Activated T-helper 1 cell treated with Interleukin-2 at 50 U/mL for 16 hours (primary cell): Measurements from ENCODE around the gene SOWAHA.

Source experiments
- DNase-seq: peaks from one replicate; pipeline ENCODE4 v3.0.0-alpha.2; 2020; ENCODE audit warnings: low read depth

SOWAHA gene

GRCh38 chr5:132812781-132813598, at the start of gene SOWAHA:
TSS of gene SOWAHA (plus strand) at chr5:132813302. CDS start at chr5:132813622, 320 bp downstream.
- DNase-seq = no peak

DNA sequence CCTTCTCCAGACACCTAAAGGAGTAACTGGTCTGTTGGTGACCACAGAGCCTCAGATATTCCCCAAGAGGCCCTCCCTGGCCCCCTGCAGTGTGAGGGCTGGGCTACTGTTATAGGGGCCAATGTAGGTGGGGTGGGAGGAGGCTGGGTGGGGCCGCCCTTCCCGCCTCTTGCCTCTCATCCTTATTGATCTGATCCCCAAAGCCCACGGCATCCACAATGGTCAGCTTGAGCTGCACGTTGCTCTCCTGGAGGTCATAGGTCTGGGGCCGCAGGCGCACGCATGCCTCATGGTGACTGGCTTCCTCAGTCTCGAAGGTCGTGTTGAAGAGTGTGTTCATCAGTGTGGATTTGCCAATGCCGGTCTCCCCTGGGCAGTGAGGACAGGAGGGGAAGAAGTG, 49.1 kb upstream of the SOWAHA start:
- no peak for DNase-seq

DNA sequence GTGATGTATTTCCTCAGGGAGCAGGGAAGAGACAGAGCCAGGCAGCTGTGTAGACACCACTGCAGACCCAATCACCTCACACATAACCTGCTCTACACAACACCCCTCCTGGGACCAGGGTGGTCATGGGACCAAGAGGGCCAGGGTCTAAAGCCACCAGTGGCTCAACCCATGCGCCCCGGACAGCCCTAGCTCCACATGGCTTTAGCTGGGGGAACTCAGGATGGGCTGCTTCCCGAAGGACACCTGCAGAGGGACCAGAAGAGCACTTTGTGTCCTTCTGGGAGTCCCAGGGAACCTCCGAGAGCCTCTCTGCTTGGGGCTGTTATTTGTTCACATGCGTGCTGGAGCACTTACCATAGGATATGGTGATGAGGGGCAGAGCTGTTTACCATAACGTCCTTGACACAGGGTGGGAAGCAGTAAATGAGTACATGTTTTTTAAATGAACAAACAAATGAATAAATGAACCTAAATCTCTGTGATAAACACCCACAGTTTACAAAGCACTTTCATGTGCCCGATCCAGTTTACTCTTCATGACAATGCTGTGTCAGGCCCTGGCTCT, 48.3 kb upstream of the SOWAHA start:
- DNase-seq = no peak

GRCh38 chr5:132765311-132766019, 47.6 kb upstream of the SOWAHA start:
- no peak for DNase-seq

GRCh38 chr5:132766020-132766805, 46.9 kb upstream of the SOWAHA start:
- no peak for DNase-seq

GRCh38 chr5:132766806-132767055, 46.4 kb upstream of the SOWAHA start:
- no peak for DNase-seq

GRCh38 chr5:132767150-132767549, 46.0 kb upstream of the SOWAHA start:
- no peak for DNase-seq

GRCh38 chr5:132768485-132768868, 44.6 kb upstream of the SOWAHA start:
- DNase-seq = no peak

GRCh38 chr5:132770476-132771159, 42.5 kb upstream of the SOWAHA start:
- no peak for DNase-seq

DNA sequence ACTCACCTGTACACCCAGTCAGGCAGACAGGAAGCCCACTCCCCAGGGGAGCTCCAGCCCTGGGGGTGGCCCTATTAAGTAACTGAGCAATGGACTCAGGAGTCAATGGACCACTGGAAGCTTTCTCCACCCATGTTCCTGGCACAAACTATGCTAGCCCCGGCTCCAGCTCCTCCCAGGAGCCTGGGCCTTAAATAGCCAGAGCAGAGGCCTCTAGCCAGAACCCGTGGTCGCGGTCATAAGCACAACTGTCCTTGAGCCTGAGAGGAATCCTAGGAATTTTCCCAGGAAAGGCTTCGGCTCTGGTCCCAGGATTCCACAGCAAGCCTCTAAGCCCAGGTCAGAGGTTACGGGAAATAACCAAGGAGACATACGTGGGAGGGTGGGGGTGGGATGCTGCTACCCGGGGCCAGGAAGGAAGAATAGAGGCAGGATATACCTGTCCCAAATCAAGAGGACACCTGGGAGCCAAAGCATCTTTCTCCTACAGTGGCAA, 41.6 kb upstream of the SOWAHA start:
- DNase-seq = no peak

DNA sequence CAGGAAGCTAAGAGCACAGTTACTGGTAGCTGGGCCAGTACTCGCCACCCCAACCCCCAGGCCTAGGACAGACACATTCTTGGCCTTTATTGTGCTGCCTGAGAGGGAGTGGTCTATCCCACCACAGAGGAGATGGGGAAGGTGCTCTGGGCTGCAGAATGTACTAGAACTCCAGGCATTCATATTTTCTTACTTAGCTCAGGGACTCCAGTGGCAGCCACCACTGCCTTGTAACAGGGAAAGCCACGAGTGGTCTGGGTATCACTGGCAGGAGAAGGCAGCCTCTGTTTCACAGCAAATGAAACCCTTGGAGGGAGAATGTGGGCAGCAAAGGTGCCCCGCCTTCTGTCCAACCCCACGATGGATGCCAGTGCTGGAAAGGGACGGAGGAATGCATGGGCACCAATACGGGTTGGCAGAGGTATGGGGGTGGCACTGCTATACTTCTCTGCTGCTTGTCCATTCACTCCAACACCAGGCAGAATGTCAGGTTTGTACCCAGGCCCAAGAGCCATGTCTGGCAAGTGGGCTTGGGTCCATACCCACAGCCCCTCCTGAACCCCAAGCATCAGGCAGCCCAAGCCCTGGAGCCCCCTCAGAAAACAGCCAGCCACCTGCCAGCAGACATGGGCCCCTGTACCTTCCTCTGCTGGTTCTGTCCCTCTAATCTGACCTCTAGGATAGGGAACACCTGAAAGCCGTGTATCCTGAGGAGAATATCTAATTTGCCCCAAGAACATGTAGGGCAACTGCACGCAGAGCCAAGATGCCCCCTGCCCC, 40.6 kb upstream of the SOWAHA start:
- DNase-seq = no peak

- DNase-seq = no peak
Measured at GRCh38 chr5:132773114-132773513, 40.0 kb upstream of the SOWAHA start.

DNA sequence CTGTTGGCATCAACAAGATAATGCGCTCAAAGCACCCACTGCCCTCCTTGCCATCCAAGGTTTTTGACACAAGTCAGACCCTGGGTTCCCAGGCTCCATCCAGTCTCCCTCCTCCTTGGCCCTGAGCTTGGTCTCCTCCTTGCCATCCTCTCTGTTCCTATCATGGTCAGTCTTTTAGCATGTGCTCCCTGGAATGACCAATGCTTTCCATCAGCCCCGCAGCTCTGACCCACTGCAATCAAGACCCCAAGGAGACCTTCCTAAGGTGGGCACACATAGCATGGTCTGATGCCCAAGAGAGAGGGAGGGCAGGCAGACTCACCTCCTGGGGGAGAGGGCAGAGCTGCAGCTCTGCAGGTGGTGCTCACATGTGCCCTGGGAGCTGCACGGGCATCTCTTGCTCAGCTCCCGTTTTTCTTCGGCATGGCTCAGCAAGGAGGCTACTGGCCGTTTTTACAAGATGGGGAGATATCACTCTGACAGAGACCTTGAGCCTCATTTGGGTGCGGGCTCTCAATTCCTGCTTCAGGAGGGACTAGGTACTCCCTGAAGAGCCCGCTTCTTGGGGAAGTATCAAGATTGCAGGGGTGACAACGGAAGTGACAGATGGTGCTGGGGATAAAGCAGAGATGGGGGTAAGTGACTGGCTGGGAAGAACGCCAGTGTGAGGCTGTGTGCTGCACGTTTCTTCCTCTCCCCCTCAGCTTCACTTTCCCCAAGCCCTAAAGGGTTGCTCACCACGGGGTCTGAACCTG, 39.3 kb upstream of the SOWAHA start:
- no peak for DNase-seq

DNA sequence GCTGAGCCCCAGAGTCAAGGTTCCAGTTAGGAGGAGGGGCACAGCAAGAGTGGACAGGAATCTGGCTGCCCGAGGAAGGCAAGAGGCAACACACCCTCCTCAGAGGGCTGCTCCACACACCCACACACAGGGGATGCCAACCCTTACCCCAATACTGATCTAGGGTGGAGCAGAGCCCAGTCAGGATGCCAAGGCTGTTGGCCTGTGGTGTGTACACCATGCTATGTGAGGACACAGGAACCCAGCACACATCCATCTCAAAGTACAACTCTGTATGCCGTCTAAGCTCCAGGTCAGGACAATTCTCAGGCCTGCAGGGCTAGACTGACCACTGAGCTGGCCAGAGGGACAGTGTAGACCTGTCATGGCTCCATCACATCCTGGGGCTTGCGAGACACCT, 38.7 kb upstream of the SOWAHA start:
- no peak for DNase-seq

- no peak for DNase-seq
Measured at GRCh38 chr5:132774896-132775295, 38.2 kb upstream of the SOWAHA start.

DNA sequence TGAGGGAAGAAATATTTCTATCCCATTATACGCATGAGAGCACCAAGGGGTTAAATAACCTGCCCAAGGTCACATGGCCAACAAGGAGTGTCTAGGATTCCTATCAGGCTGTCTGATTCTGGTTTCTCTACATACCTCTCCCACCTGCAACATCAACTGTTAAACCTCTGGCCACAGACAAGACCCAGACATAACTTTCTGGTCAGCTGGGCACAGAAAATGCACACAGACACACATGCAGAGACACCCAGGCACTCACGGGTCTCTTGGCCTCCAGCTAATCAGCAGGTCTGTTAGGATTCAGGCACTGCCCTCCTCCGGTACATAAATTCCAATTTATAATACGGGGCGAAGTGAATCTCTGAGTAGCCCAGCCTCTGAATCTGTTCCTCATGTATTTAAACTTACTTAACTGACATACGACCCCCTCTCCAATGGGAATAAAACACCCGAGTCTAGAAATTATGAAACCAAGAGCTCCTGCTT, 37.6 kb upstream of the SOWAHA start:
- no peak for DNase-seq

DNA sequence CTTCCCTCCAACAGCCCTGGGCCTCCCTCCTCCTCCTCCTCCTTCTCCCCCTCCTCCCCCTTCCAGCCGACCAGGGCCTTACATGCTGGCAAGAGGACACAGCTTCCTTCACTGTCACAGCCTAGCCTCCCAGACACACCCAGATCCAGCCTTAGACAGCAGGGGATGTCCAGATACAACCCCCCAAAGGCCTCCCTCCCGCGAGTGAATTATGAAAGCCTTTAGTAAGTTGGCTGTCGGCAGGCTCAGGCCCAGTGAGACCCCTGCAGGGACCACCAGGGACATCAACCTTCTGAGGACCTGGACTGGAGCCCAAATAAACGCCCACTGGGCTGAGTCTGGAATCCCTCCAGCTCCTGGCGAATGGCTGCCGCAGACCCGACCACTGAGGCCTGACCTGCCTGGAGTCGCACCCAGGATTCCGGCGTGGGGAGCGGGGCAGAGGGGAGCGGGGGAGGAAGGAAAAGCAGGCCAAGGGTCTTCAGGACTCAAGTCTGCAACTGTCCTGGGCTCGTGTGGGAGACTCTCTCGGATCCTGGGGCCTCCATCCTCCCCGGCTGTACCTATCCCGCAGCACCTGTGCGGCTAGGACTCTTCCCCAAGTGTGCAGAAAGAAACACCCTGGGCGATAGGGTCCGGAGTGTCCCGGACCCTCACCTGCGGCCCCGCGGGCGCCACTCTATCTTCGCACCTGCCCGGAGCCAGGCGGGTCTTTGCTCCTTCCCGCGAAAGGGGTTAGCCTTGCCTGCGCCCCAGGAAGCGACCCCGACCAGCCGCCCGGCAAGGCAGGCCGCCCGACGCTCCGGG, 36.8 kb upstream of the SOWAHA start:
- no peak for DNase-seq

DNA sequence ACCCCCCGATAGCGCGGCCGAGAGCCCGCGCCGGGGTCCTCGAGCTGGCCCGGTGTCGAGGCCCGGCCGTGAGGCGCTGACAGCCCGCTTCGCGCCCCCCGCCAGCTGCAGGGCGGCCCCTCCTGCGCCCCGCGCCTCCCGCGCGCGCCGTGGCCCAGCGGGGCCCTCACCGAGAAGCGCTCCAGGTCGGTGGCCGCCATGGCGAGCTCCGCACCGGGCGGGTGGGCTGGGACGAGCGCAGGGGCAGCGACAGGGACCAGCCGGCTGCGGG, 36.2 kb upstream of the SOWAHA start:
- DNase-seq = no peak

- DNase-seq = peak; percentile 16
Measured at GRCh38 chr5:132777209-132778069, 35.7 kb upstream of the SOWAHA start, which contains the start of gene SEPTIN8. TSS of gene SEPTIN8 (minus strand) at chr5:132777239. CDS start at chr5:132777137, 102 bp downstream.
